Uterus (tissue), 4 donors: Measurements from ENCODE around the gene NPEPL1. TPM values are rescaled to one million over a fixed set of nuclear protein-coding genes. Genes with fewer than 3 reads are reported as not detected.
A peak's percentile ranks its signal among the peaks of the same experiment; 100 is the strongest.

Experiments used
- DNase-seq, 2 donors: peaks; one replicate each; pipeline ENCODE4 v3.0.0-alpha.2; 2019 to 2020
- H3K27ac ChIP-seq, 2 donors: fragments of 200-600 bp; sonication (generic); 1 replicate in 1 of 2; 2 replicates in 1 of 2; pipeline ENCODE4 v1.5.1; 2016 to 2018
- H3K27me3 ChIP-seq, 2 donors: fragments of 200-600 bp; sonication (generic); one replicate each; pipeline ENCODE4 v1.5.1; 2018 to 2019; ENCODE audit warnings: control low read depth in 1 of 2
- H3K36me3 ChIP-seq, 2 donors: fragments of 200-600 bp; sonication (generic); one replicate each; pipeline ENCODE4 v1.5.1; 2019; ENCODE audit warnings: control low read depth in 1 of 2
- H3K4me1 ChIP-seq, 2 donors: fragments of 200-600 bp; sonication (generic); one replicate each; pipeline ENCODE4 v1.5.1; 2018 to 2019; ENCODE audit warnings: control low read depth in 1 of 2
- H3K4me3 ChIP-seq, 2 donors: fragments of 200-600 bp; sonication (generic); 1 replicate in 1 of 2; 2 replicates in 1 of 2; pipeline ENCODE4 v1.5.1; 2018 to 2019; ENCODE audit warnings: mild to moderate bottlenecking in 1 of 2
- H3K9me3 ChIP-seq, 2 donors: fragments of 200-600 bp; sonication (generic); one replicate each; pipeline ENCODE4 v1.5.1; 2019; ENCODE audit warnings: control low read depth in 1 of 2
- CTCF ChIP-seq, 4 experiments: fragments of 200-600 bp in 2 of 4; fragments of 450-650 bp in 2 of 4; sonication (generic) in 2 of 4; IDR thresholded peaks; one replicate each; pipeline ENCODE4 v1.5.1; 2016 to 2019; ENCODE audit warnings: antibody characterized with exemption in 4 of 4, mild to moderate bottlenecking in 2 of 4, moderate library complexity in 1 of 4
- POLR2A ChIP-seq, 2 donors: fragments of 450-650 bp; IDR thresholded peaks; one replicate each; pipeline ENCODE4 v1.6.1; 2016; ENCODE audit warnings: antibody characterized with exemption in 2 of 2, mild to moderate bottlenecking in 1 of 2, moderate library complexity in 1 of 2
- intact Hi-C: fragments of 100-400 bp; cut with DNase I; formaldehyde crosslinking; loops from one replicate; pipeline ENCODE4 v1.15.1; 2023; ENCODE audit warnings: low total_unique reads
- total RNA-seq, 4 donors: library from RNA; depleted of rRNA in 3 of 4; stranded (reverse); fragments of >200 nt in 3 of 4; gene quantifications; one replicate each; pipeline versions ENCODE4 v1.1.0 to v1.2.4, GENCODE V29; 2014 to 2023
- donor health status: DM: yes; HTN: yes; CAD: no.

NPEPL1 gene
- total RNA-seq, 4 donors from 2014 or later, result 14.1 to 35.2 (median 24.7) TPM

GRCh38 chr20:58650181-58650775 lies 42.3 kb upstream of the NPEPL1 start:
- Histone ChIP-seq H3K4me3 (peak overlapping the region; percentile 59 to 95), H3K4me1 (peaks cover 0 to 24% of the 10 kb centered on the region in 2 donors), H3K9me3 (no peaks in the 10 kb centered on the region), H3K36me3 (no peaks in the 10 kb centered on the region), H3K27me3 (no peaks in the 10 kb centered on the region), H3K27ac (peak overlapping the region; percentile 87 to 97)
- peak in 1 of 2 donors; percentile 57 for DNase-seq
- intact Hi-C loops, result no loop called here
- TF ChIP-seq POLR2A (IDR thresholded peaks at IDR 0.05) (no peak), CTCF (IDR thresholded peaks at IDR 0.05) (peak in 1 of 4 experiments; percentile 52)

- peak; percentile 83 to 87 for DNase-seq
- Histone ChIP-seq H3K9me3 (no peaks in the 10 kb centered on the region), H3K4me3 (peak within 1 kb of the TSS; percentile 59 to 95), H3K4me1 (peaks cover 0 to 30% of the 10 kb centered on the region in 2 donors), H3K36me3 (no peaks in the 10 kb centered on the region), H3K27ac (peak within 1 kb of the TSS; percentile 87 to 97), H3K27me3 (no peaks in the 10 kb centered on the region)
- TF ChIP-seq CTCF (IDR thresholded peaks at IDR 0.05), result peak; percentile 45 to 69 (median 52)
- TF ChIP-seq POLR2A (IDR thresholded peaks at IDR 0.05), result peak in 1 of 2 donors; percentile 63
- intact Hi-C loops, result no loop called here
Observed at GRCh38 chr20:58650776-58651558, 41.6 kb upstream of the NPEPL1 start, which contains the start of gene STX16. TSS of gene STX16 (plus strand) at chr20:58651283. CDS start at chr20:58652007, 724 bp downstream.

GRCh38 chr20:58651559-58651945 lies 41.0 kb upstream of the NPEPL1 start:
- H3K36me3 ChIP-seq, result no peaks in the 10 kb centered on the region
- H3K4me1 ChIP-seq, result peaks cover 0 to 35% of the 10 kb centered on the region in 2 donors
- H3K4me3 ChIP-seq, result peak overlapping the region; percentile 59 to 95
- peak overlapping the region; percentile 87 to 97 for H3K27ac ChIP-seq
- H3K9me3 ChIP-seq, result no peaks in the 10 kb centered on the region
- intact Hi-C loops, result no loop called here
- peak in 1 of 2 donors; percentile 42 for DNase-seq
- H3K27me3 ChIP-seq, result no peaks in the 10 kb centered on the region
- TF ChIP-seq POLR2A (IDR thresholded peaks at IDR 0.05) (no peak), CTCF (IDR thresholded peaks at IDR 0.05) (no peak)

GRCh38 chr20:58651946-58652605 lies 40.5 kb upstream of the NPEPL1 start:
- TF ChIP-seq POLR2A (IDR thresholded peaks at IDR 0.05) (no peak), CTCF (IDR thresholded peaks at IDR 0.05) (no peak)
- H3K4me1 ChIP-seq, result peaks cover 0 to 37% of the 10 kb centered on the region in 2 donors
- H3K27ac ChIP-seq, result peak overlapping the region; percentile 87 to 97
- H3K27me3 ChIP-seq, result no peaks in the 10 kb centered on the region
- intact Hi-C loops, result no loop called here
- H3K9me3 ChIP-seq, result no peaks in the 10 kb centered on the region
- H3K4me3 ChIP-seq, result peak overlapping the region; percentile 59 to 95
- H3K36me3 ChIP-seq, result no peaks in the 10 kb centered on the region
- no peak for DNase-seq
